MM.1S (cell line): ENCODE data around the gene DDX1.

ENCODE experiments used
- CTCF ChIP-seq: fragments of 300-600 bp; sonication (generic); IDR thresholded peaks from 2 replicates; pipeline ENCODE4 v1.5.1; 2016; ENCODE audit warnings: antibody characterized with exemption, low read length, mixed read lengths
- EZH2 ChIP-seq: fragments of 300-600 bp; sonication (generic); optimal IDR thresholded peaks from 2 replicates; pipeline ENCODE3; 2017; ENCODE audit warnings: low read depth, mild to moderate bottlenecking, antibody characterized with exemption, low read length, mixed read lengths
- EZH2phosphoT487 ChIP-seq: fragments of 300-600 bp; sonication (generic); IDR thresholded peaks from 2 replicates; pipeline ENCODE4 v1.6.1; 2018; ENCODE audit warnings: antibody characterized with exemption, low read length

DNA sequence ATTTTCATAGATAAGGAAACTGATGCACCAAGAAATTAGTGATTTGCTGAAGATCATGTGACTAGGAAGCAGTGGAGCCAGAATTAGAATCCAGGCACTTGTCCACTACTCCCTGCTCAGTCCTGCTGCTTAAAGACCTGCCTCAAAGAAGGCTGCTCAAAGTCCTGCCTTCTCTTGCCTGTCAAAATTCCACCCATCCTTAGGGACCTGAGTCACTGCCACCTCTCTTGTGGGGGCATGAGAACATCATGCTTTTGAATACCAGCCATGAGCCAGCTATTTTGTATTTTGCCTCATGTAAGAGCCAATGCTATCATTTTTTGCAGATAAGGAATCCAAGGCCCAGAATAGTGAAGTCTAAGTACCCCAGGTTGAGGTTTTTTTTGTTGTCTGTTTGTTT lies 47.1 kb downstream of the DDX1 start:
- no peak for TF ChIP-seq CTCF
- no peak for TF ChIP-seq EZH2
- no peak for TF ChIP-seq EZH2phosphoT487
